Adrenal gland (tissue), 5 donors: ENCODE measurements around the gene FMC1.

ENCODE experiments used
- POLR2A ChIP-seq, 2 donors: fragments of 450-650 bp; IDR thresholded peaks; one replicate each; pipeline ENCODE4 v1.6.1; 2017; ENCODE audit warnings: antibody characterized with exemption in 2 of 2, mild to moderate bottlenecking in 2 of 2, moderate library complexity in 1 of 2
- TF ChIP-seq, protein P1 (sequence below), 6 experiments: fragments of 450-650 bp in 4 of 6; fragments of 200-600 bp in 2 of 6; sonication (generic) in 1 of 6; IDR thresholded peaks; 1 replicate in 5 of 6; 2 replicates in 1 of 6; pipeline versions ENCODE4 v1.5.1 to v1.8.0; 2016 to 2021; ENCODE audit warnings: antibody characterized with exemption in 6 of 6, mild to moderate bottlenecking in 2 of 6, moderate library complexity in 1 of 6
- donor health status: DM: no; HTN: no; CAD: no.

GRCh38 chr7:139300390-139300789, 40.7 kb upstream of the FMC1 start:
- TF ChIP-seq, protein P1, sequence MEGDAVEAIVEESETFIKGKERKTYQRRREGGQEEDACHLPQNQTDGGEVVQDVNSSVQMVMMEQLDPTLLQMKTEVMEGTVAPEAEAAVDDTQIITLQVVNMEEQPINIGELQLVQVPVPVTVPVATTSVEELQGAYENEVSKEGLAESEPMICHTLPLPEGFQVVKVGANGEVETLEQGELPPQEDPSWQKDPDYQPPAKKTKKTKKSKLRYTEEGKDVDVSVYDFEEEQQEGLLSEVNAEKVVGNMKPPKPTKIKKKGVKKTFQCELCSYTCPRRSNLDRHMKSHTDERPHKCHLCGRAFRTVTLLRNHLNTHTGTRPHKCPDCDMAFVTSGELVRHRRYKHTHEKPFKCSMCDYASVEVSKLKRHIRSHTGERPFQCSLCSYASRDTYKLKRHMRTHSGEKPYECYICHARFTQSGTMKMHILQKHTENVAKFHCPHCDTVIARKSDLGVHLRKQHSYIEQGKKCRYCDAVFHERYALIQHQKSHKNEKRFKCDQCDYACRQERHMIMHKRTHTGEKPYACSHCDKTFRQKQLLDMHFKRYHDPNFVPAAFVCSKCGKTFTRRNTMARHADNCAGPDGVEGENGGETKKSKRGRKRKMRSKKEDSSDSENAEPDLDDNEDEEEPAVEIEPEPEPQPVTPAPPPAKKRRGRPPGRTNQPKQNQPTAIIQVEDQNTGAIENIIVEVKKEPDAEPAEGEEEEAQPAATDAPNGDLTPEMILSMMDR (IDR thresholded peaks at IDR 0.05), result no peak
- no peak for TF ChIP-seq POLR2A (IDR thresholded peaks at IDR 0.05)
